ENCODE results near the gene PKD1L1.

Gene PKD1L1

GRCh38 chr7:47741984-47742383 is 206.3 kb downstream of the PKD1L1 start:
- Mint-ChIP-seq H3K9me3 (no peaks in the 10 kb centered on the region), H3K4me3 (no peak overlapping the region), H3K27ac (no peak overlapping the region), H3K4me1 (peaks cover 25% of the 10 kb centered on the region), H3K27me3 (no peaks in the 10 kb centered on the region), H3K36me3 (no peaks in the 10 kb centered on the region)
- no peak for ATAC-seq

GRCh38 chr7:47739891-47740290 is 208.4 kb downstream of the PKD1L1 start:
- Mint-ChIP-seq H3K9me3 (no peaks in the 10 kb centered on the region), H3K27me3 (no peaks in the 10 kb centered on the region), H3K27ac (peak overlapping the region; percentile 53), H3K4me1 (peaks cover 25% of the 10 kb centered on the region), H3K36me3 (no peaks in the 10 kb centered on the region), H3K4me3 (no peak overlapping the region)
- no peak for ATAC-seq

- ATAC-seq = no peak
- Mint-ChIP-seq H3K27me3 (no peaks in the 10 kb centered on the region), H3K4me1 (peaks cover 25% of the 10 kb centered on the region), H3K9me3 (no peaks in the 10 kb centered on the region), H3K4me3 (no peak overlapping the region), H3K36me3 (no peaks in the 10 kb centered on the region), H3K27ac (peak overlapping the region; percentile 53)
Measured at GRCh38 chr7:47739301-47739875, 208.9 kb downstream of the PKD1L1 start.

GRCh38 chr7:47738563-47739166 is 209.6 kb downstream of the PKD1L1 start:
- no peaks in the 10 kb centered on the region for H3K27me3 Mint-ChIP-seq
- peaks cover 25% of the 10 kb centered on the region for H3K4me1 Mint-ChIP-seq
- no peaks in the 10 kb centered on the region for H3K9me3 Mint-ChIP-seq
- peak overlapping the region; percentile 53 for H3K27ac Mint-ChIP-seq
- peak; percentile 97 for ATAC-seq
- no peak overlapping the region for H3K4me3 Mint-ChIP-seq
- H3K36me3 Mint-ChIP-seq = no peaks in the 10 kb centered on the region

- ATAC-seq = no peak
- no peaks in the 10 kb centered on the region for H3K9me3 Mint-ChIP-seq
- no peak overlapping the region for H3K27ac Mint-ChIP-seq
- H3K4me1 Mint-ChIP-seq = peaks cover 31% of the 10 kb centered on the region
- no peaks in the 10 kb centered on the region for H3K36me3 Mint-ChIP-seq
- H3K4me3 Mint-ChIP-seq = no peak overlapping the region
- no peaks in the 10 kb centered on the region for H3K27me3 Mint-ChIP-seq
Measured at GRCh38 chr7:47737601-47738000, 210.7 kb downstream of the PKD1L1 start.

- no peaks in the 10 kb centered on the region for H3K27me3 Mint-ChIP-seq
- no peaks in the 10 kb centered on the region for H3K9me3 Mint-ChIP-seq
- no peak for ATAC-seq
- no peak overlapping the region for H3K27ac Mint-ChIP-seq
- H3K4me1 Mint-ChIP-seq = peaks cover 36% of the 10 kb centered on the region
- no peaks in the 10 kb centered on the region for H3K36me3 Mint-ChIP-seq
- H3K4me3 Mint-ChIP-seq = no peak overlapping the region
Measured at GRCh38 chr7:47735431-47736345, 212.6 kb downstream of the PKD1L1 start.

- Mint-ChIP-seq H3K36me3 (no peaks in the 10 kb centered on the region), H3K27ac (no peak overlapping the region), H3K4me3 (no peak overlapping the region), H3K9me3 (no peaks in the 10 kb centered on the region), H3K27me3 (no peaks in the 10 kb centered on the region), H3K4me1 (peaks cover 39% of the 10 kb centered on the region)
- ATAC-seq = no peak
Measured at GRCh38 chr7:47734949-47735291, 213.3 kb downstream of the PKD1L1 start.

- H3K27me3 Mint-ChIP-seq = no peaks in the 10 kb centered on the region
- H3K27ac Mint-ChIP-seq = no peak overlapping the region
- H3K9me3 Mint-ChIP-seq = no peaks in the 10 kb centered on the region
- H3K36me3 Mint-ChIP-seq = no peaks in the 10 kb centered on the region
- peaks cover 35% of the 10 kb centered on the region for H3K4me1 Mint-ChIP-seq
- no peak overlapping the region for H3K4me3 Mint-ChIP-seq
- ATAC-seq = no peak
Measured at GRCh38 chr7:47734287-47734948, 213.8 kb downstream of the PKD1L1 start.

- no peaks in the 10 kb centered on the region for H3K9me3 Mint-ChIP-seq
- no peak for ATAC-seq
Measured at GRCh38 chr7:47730142-47730541, 218.1 kb downstream of the PKD1L1 start.

GRCh38 chr7:47726047-47726726 is 222.1 kb downstream of the PKD1L1 start:
- H3K27me3 Mint-ChIP-seq = no peaks in the 10 kb centered on the region
- ATAC-seq = peak; percentile 18
- H3K4me3 Mint-ChIP-seq = peak overlapping the region; percentile 4

More at GRCh38 chr7:47730142-47730541, 218.1 kb downstream of the PKD1L1 start:
- H3K4me1 Mint-ChIP-seq = peaks cover 44% of the 10 kb centered on the region
- no peaks in the 10 kb centered on the region for H3K36me3 Mint-ChIP-seq
- no peak overlapping the region for H3K27ac Mint-ChIP-seq
- H3K4me3 Mint-ChIP-seq = no peak overlapping the region
- H3K27me3 Mint-ChIP-seq = no peaks in the 10 kb centered on the region

GRCh38 chr7:47725031-47725780 is 223.1 kb downstream of the PKD1L1 start:
- ATAC-seq = peak; percentile 95
- Mint-ChIP-seq H3K9me3 (no peaks in the 10 kb centered on the region), H3K27me3 (no peaks in the 10 kb centered on the region), H3K4me1 (peaks cover 76% of the 10 kb centered on the region), H3K27ac (peak overlapping the region; percentile 56), H3K36me3 (no peaks in the 10 kb centered on the region), H3K4me3 (peak overlapping the region; percentile 18)

More at GRCh38 chr7:47726047-47726726, 222.1 kb downstream of the PKD1L1 start:
- Mint-ChIP-seq H3K36me3 (no peaks in the 10 kb centered on the region), H3K4me1 (peaks cover 68% of the 10 kb centered on the region), H3K27ac (peak overlapping the region; percentile 56), H3K9me3 (no peaks in the 10 kb centered on the region)

All from stimulated activated memory B cell treated with anti-CD40 and anti-IgM and Interleukin-4, amounts not matched to agents 10 μg/mL and 1 μg/mL and 100 μg/mL, for 72 hours (primary cell).